ENCODE measurements around the gene UPF3B. TPM values are rescaled to one million over a fixed set of nuclear protein-coding genes. Genes with fewer than 3 reads are reported as not detected.

The UPF3B gene
- total RNA-seq, 1 experiment from 2014 or later: 3.9 TPM

DNA sequence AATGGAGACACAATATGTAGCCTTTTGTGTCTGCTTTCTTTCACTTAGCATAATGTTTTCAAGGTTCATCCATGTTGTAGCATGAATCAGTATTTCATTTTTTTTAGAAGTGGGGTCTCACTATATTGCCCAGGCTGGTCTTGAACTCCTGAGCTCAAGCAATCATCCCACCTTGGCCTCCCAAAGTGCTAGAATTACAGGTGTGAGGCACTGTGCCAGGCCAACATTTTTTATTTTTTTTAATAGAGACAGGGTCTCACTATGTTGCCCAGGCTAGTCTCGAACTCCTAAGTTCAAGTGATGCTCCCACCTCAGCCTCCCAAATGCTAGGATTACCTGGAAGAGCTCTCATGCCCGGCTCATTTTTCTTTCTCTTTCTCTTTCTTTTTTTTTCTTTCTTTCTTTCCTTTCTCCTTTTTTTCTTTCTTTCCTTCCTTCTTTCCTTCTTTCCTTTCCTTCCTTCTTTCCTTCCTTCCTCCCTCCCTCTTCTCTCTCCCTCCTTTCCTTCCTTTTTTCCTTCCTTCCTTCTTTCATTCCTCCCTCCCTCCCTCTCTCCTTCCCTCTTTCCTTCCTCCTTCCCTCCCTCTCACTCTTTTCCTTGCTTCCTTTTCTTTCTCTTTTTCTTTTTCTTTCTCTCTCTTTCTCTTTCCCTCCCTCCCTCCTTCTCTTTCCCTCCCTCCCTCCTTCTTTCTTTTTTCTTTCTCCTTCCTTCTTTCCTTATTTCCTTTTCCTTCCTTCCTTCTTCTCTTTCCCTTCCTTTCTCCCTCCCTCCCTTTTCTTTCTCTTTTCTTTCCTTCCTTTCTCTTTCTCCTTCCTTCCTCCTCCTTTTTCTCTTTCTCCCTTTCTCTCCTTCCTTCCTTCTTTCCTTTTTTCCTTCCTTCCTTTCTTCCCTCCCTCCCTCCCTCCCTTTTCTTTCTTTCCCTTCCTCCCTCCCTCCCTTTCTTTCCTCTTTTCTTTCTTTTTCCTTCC, 51.2 kb downstream of the UPF3B start:
- DNase-seq: no peak
- Histone ChIP-seq H3K27me3 (ENCODE audit: control insufficient read depth, insufficient read depth, low read length) (no peaks in the 10 kb centered on the region), H3K4me3 (ENCODE audit: insufficient read depth, low read depth, low read length) (no peak overlapping the region), H3K36me3 (replicated peaks; ENCODE audit: control insufficient read depth, insufficient read depth, low read length) (no peaks in the 10 kb centered on the region)

DNA sequence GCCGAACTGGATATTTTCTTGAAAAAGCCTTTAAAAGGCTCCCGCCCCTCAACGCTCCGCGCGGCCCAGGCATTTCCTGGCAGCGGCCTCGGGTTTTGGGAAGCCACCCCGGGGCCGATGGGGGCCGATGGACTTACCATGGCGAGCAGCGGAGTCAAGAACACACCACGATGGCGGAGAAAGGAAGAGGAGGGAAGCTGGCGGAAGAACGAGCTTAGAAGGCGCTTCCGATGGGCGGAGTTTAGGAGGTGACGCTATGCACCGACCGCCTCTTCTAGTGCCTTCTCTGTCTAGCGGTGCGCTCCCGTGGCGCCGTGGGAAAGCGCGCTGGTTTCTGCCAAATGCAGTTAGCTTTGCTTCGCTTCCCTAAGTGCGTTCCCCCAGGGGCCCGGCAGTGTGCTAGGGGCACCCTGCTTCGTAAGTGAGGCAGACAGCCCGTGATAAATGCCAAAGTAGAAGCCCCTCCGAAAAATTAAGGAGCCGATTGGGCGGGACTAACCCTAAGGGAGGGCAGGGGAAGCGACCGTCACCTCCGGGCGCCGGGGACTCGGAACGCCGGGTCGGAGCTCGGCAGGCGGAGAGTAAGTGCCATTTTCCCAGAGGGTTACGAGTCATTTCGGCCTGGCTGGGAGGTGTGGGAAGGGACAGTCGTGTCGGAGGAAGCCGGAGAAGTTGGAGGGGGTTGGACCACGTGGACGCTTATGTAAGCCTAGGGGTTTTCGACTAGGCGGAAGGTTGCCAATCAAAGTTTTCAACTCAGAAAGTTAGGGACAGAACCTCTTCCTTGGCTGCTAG, 61.1 kb downstream of the UPF3B start, which contains the start of gene RPL39:
TSS of gene RPL39 (minus strand) at position 194 of the 795 bp plus-strand sequence. CDS start at position 140, 54 bp downstream.
- Histone ChIP-seq H3K27me3 (ENCODE audit: control insufficient read depth, insufficient read depth, low read length) (no peaks in the 10 kb centered on the region), H3K36me3 (replicated peaks; ENCODE audit: control insufficient read depth, insufficient read depth, low read length) (peaks cover 12% of the 10 kb centered on the region), H3K4me3 (ENCODE audit: insufficient read depth, low read depth, low read length) (peak within 1 kb of the TSS; percentile 77)
- peak; percentile 78 for DNase-seq

- no peaks in the 10 kb centered on the region for H3K27me3 ChIP-seq (ENCODE audit: control insufficient read depth, insufficient read depth, low read length)
- H3K36me3 ChIP-seq (replicated peaks; ENCODE audit: control insufficient read depth, insufficient read depth, low read length): peaks cover 12% of the 10 kb centered on the region
- peak; percentile 58 for DNase-seq
- H3K4me3 ChIP-seq (ENCODE audit: insufficient read depth, low read depth, low read length): peak overlapping the region; percentile 77
Measured at GRCh38 chrX:119790977-119791436, 61.8 kb downstream of the UPF3B start.

DNA sequence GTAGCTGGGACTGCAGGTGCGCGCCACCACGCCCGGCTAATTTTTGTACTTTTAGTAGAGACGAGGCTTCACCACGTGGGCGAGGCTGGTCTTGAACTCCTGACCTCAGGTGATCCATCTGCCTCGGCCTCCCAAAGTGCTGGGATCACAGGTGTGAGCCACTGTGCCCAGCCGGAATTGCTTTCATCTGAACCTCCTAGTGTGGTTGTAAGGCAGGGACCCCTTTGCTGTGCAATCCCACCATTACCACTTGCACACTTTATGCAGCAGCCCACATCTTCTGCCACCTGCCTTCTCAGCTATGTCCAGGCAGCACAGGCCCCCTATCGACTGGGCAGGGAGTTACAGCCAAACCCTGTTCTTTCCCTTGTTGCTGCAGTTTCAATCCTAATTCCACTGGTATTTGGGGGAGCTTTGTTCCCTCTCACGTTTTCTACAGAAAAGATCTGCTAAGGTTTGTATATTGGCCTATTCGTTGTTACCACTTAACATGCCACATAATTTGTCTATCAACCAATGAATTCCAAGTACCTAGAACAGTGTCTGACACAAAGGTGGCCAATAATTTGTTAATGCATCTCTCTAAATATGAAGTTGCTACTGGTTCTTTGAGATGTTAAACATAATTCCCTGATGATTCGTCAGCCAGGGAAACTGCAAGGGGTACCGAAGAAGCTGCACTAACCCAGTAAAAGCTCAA, 67.9 kb downstream of the UPF3B start:
- Histone ChIP-seq H3K36me3 (replicated peaks; ENCODE audit: control insufficient read depth, insufficient read depth, low read length) (peaks cover 13% of the 10 kb centered on the region), H3K4me3 (ENCODE audit: insufficient read depth, low read depth, low read length) (no peak overlapping the region), H3K27me3 (ENCODE audit: control insufficient read depth, insufficient read depth, low read length) (no peaks in the 10 kb centered on the region)
- no peak for DNase-seq

Other genes starting within 250 kb of the UPF3B start
- gene NKRF, start 246.5 kb downstream of the UPF3B start, total RNA-seq (2014; rRNA removed; shearing (Covaris generic)): 6.2 and 9.9 TPM in 2 replicates
- gene SEPTIN6, start 159.8 kb downstream of the UPF3B start, total RNA-seq (2014; rRNA removed; shearing (Covaris generic)): 26.9 and 41.7 TPM in 2 replicates
- 1.8 and 3.2 TPM in 2 replicates for gene SOWAHD, start 94.4 kb downstream of the UPF3B start, total RNA-seq (2014; rRNA removed; shearing (Covaris generic))
- gene RPL39, start 61.3 kb downstream of the UPF3B start, total RNA-seq (2014; rRNA removed; shearing (Covaris generic)): 1,219 and 1,278 TPM in 2 replicates
- gene RNF113A, start 18.8 kb upstream of the UPF3B start, total RNA-seq (2014; rRNA removed; shearing (Covaris generic)): 15.4 and 16.2 TPM in 2 replicates
- gene NDUFA1, start 18.9 kb upstream of the UPF3B start, total RNA-seq (2014; rRNA removed; shearing (Covaris generic)): 73.1 and 79.1 TPM in 2 replicates
- not detected in 2 replicates for gene AKAP14, start 42.9 kb upstream of the UPF3B start, total RNA-seq (2014; rRNA removed; shearing (Covaris generic))
- gene NKAP, start 90.8 kb upstream of the UPF3B start, total RNA-seq (2014; rRNA removed; shearing (Covaris generic)): 4.8 and 5.5 TPM in 2 replicates
- not detected in 2 replicates for gene RHOXF2B, start 224.7 kb upstream of the UPF3B start, total RNA-seq (2014; rRNA removed; shearing (Covaris generic))